ENCODE data around the gene GLI3. TPM values are rescaled to one million over a fixed set of nuclear protein-coding genes. Genes with fewer than 3 reads are reported as not detected.

Gene GLI3
- total and polyA plus RNA-seq, 2 of the 8 experiments (the other 6 are each of a cell fraction or from before 2014, with no cell fraction given): 8.0 to 31.1 TPM

DNA sequence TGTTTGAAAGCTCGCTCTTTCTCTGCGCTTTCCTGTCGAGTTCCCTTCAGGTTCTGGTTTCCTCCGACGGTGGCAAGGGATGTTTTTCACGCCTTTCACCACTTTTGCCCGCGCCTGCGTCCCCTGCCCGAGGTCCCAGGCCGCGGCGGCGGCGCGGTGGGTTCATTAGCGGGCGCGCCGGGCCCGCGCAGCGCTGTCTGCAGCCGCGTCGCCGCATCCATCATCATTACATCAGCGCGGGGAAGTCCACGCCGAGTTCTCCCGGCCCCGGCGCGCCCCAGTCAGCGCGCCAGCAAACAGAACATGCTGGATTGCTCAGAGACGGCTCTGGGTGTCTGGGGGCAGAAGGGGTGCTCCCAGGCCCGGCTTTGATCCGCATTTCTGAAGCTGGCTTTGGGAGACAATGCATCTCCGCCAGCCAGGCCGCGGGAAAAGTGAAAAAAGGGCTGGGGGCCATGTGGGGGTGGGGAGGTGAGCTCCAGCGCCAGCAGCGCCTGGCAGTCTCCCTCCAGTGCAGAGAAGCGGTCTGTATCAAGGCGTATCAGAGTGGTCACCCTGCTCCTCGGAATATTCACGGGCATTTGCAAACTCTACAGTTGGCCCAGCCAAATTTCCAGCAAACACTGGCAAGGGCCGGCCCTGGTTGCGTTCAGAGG is 8.9 kb downstream of the GLI3 start (continued):
- TF ChIP-seq HDAC2 (IDR thresholded peaks at IDR 0.05; ENCODE audit: borderline replicate concordance in 1 of 2, low read depth in 2 of 2, low read length in 2 of 2) (0 out of 4 replicates have a peak, but pooled peaks of 1 of the 2 experiments have one; percentile 76), SRF (IDR thresholded peaks at IDR 0.05; ENCODE audit: low read depth, low read length) (no peak), CEBPB (IDR thresholded peaks at IDR 0.05; ENCODE audit: low read depth, low read length) (no peak), SIN3A (conservative IDR thresholded peaks at IDR 0.05 in 1 of 2, IDR thresholded peaks at IDR 0.05 in 1 of 2; ENCODE audit: low read depth in 1 of 2, low read length in 2 of 2) (no peak), TCF12 (IDR thresholded peaks at IDR 0.05; ENCODE audit: low read depth, low read length) (no peak), BCL11A (IDR thresholded peaks at IDR 0.05; ENCODE audit: low read depth in 2 of 2, low read length in 2 of 2) (no peak)
- TF ChIP-seq, protein P1, sequence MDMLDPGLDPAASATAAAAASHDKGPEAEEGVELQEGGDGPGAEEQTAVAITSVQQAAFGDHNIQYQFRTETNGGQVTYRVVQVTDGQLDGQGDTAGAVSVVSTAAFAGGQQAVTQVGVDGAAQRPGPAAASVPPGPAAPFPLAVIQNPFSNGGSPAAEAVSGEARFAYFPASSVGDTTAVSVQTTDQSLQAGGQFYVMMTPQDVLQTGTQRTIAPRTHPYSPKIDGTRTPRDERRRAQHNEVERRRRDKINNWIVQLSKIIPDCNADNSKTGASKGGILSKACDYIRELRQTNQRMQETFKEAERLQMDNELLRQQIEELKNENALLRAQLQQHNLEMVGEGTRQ (IDR thresholded peaks at IDR 0.05; ENCODE audit: low read length): no peak
